Transverse colon (tissue), 4 donors: ENCODE data around the gene ACAD11. TPM values are rescaled to one million over a fixed set of nuclear protein-coding genes. Genes with fewer than 3 reads are reported as not detected.

Source experiments
- DNase-seq: peaks from one replicate; pipeline ENCODE4 v3.0.0-alpha.2; 2019
- H3K27ac ChIP-seq, 4 donors: fragments of 200-600 bp; sonication (generic); 2 replicates each; pipeline ENCODE4 v1.5.1; 2016 to 2018; ENCODE audit warnings: inconsistent platforms in 4 of 4
- H3K27me3 ChIP-seq: fragments of 200-600 bp; sonication (generic); 2 replicates; pipeline ENCODE4 v1.5.1; 2017; ENCODE audit warnings: inconsistent platforms
- H3K36me3 ChIP-seq, 4 donors: fragments of 200-600 bp; sonication (generic); 2 replicates each; pipeline ENCODE4 v1.5.1; 2017 to 2019; ENCODE audit warnings: inconsistent platforms in 4 of 4
- H3K4me1 ChIP-seq, 4 donors: fragments of 200-600 bp; sonication (generic); 2 replicates each; pipeline ENCODE4 v1.5.1; 2017 to 2020; ENCODE audit warnings: inconsistent platforms in 4 of 4
- H3K4me3 ChIP-seq, 4 donors: fragments of 200-600 bp; sonication (generic); 1 replicate in 1 of 4; 2 replicates in 3 of 4; pipeline versions ENCODE4 v1.5.1 to v1.6.1; 2017 to 2019; ENCODE audit warnings: inconsistent platforms in 4 of 4
- H3K9me3 ChIP-seq, 2 donors: fragments of 200-600 bp; sonication (generic); 2 replicates each; pipeline ENCODE4 v1.5.1; 2017 to 2019; ENCODE audit warnings: inconsistent platforms in 2 of 2
- CTCF ChIP-seq, 5 experiments: fragments of 200-600 bp in 3 of 5; fragments of 450-650 bp in 2 of 5; sonication (generic) in 3 of 5; IDR thresholded peaks; 1 replicate in 2 of 5; 2 replicates in 3 of 5; pipeline ENCODE4 v1.5.1; 2016 to 2017; ENCODE audit warnings: antibody characterized with exemption in 5 of 5, inconsistent platforms in 3 of 5, mild to moderate bottlenecking in 2 of 5, moderate library complexity in 1 of 5
- EP300 ChIP-seq: sonication (generic); formaldehyde crosslinking; IDR thresholded peaks from one replicate; pipeline ENCODE4 v1.6.1; 2017; ENCODE audit warnings: antibody characterized with exemption, low read depth
- POLR2A ChIP-seq: fragments of 450-650 bp; IDR thresholded peaks from one replicate; pipeline ENCODE4 v1.6.1; 2016; ENCODE audit warnings: antibody characterized with exemption, mild to moderate bottlenecking, moderate library complexity
- POLR2AphosphoS5 ChIP-seq, 3 donors: sonication (generic); formaldehyde crosslinking; IDR thresholded peaks; one replicate each; pipeline ENCODE4 v1.6.1; 2016; ENCODE audit warnings: antibody characterized with exemption in 3 of 3
- WGBS, 2 donors: methylation state at CpG; one replicate each; pipeline ENCODE4 v1.1.5; 2018; ENCODE audit warnings: low coverage in 1 of 2; 5-methylcytosine and 5-hydroxymethylcytosine counted together
- in situ Hi-C, 4 donors: fragments of 200-750 bp; cut with MboI; loops; one replicate each; pipeline versions ENCODE4 v1.15.0 to v1.15.1; 2017; ENCODE audit warnings: low sequenced_read_pairs in 3 of 4, low pct_ligation_motif_present in 1 of 4, low pct_unique_long_range_greater_than_20kb in 1 of 4
- intact Hi-C: fragments of 100-400 bp; cut with DNase I; formaldehyde crosslinking; loops from one replicate; pipeline ENCODE4 v1.15.1; 2023; ENCODE audit warnings: low total_unique reads
- total RNA-seq, 4 donors: library from RNA; depleted of rRNA; stranded (reverse); fragments of >200 nt; gene quantifications; one replicate each; pipeline ENCODE4 v1.1.0, GENCODE V29; 2016

The ACAD11 gene
- total RNA-seq, 4 donors from 2014 or later: 10.2 to 56.7 (median 20.9) TPM

GRCh38 chr3:132596816-132597433, 62.7 kb downstream of the ACAD11 start, which contains the start of gene ACKR4:
ACKR4 (plus strand) TSS chr3:132597270; CDS start chr3:132600398, 3,128 bp downstream.
- Histone ChIP-seq H3K36me3 (no peaks in the 10 kb centered on the region), H3K4me3 (peak within 1 kb of the TSS in 2 of 4 donors; percentile 16 to 26), H3K4me1 (peaks cover 0 to 13% (median 4%) of the 10 kb centered on the region in 4 donors), H3K27ac (peak within 1 kb of the TSS in 1 of 4 donors; percentile 31), H3K27me3 (no peaks in the 10 kb centered on the region), H3K9me3 (no peaks in the 10 kb centered on the region)
- intact Hi-C loops: no loop called here
- in situ Hi-C loops: no loop called here
- WGBS, 2 donors: 48 to 50% methylated on average over 2 of the region's 2 CpGs
- no peak for TF ChIP-seq CTCF (IDR thresholded peaks at IDR 0.05)
- no peak for TF ChIP-seq POLR2A
- no peak for TF ChIP-seq POLR2AphosphoS5 (IDR thresholded peaks at IDR 0.05)
- TF ChIP-seq EP300: no peak
- DNase-seq: no peak

DNA sequence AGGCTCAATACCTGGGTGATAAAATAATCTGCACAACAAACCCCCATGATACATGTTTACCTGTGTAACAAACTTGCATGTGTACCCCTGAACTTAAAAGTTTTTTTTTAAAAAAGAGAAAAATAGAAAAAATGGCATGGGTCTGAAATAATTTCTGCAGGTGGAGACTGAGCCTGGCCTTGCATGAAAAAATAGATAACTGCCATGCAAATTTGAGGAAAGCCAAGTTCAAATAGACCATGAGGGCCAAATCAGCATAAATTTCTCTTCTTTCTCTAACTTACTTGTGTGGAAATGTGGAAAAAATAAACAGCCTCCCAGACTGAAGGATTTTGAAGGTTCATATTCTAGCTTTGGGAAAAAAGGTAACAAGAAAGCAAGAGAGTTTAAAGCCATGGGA, 63.3 kb downstream of the ACAD11 start:
- Histone ChIP-seq H3K9me3 (no peaks in the 10 kb centered on the region), H3K27me3 (no peaks in the 10 kb centered on the region), H3K4me1 (peaks cover 0 to 13% (median 4%) of the 10 kb centered on the region in 4 donors), H3K27ac (peak overlapping the region in 1 of 4 donors; percentile 31), H3K4me3 (no peak overlapping the region), H3K36me3 (no peaks in the 10 kb centered on the region)
- DNase-seq: no peak
- TF ChIP-seq POLR2AphosphoS5 (IDR thresholded peaks at IDR 0.05): no peak
- no peak for TF ChIP-seq CTCF (IDR thresholded peaks at IDR 0.05)
- TF ChIP-seq POLR2A: no peak
- no peak for TF ChIP-seq EP300
- intact Hi-C loops: no loop called here
- in situ Hi-C loops: no loop called here

DNA sequence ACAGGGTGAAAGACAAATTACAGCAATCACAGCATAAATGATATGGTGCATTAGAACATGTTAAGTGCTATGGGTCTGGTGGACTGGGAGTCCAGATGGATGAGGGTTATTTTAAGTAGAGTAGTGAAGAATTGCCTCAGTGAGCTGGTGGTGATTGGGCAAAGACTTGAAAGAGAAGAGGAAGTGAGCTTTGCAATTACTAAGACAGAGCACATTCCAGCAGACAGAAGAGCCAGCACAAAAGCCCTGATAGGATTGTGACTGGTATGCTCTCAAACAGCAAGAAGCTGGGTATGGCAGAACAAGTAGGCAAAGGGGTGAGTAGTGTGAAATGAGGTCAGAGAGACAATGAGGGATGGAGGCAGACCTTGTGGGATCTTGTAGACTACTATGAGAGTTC, 64.6 kb downstream of the ACAD11 start:
- H3K27me3 ChIP-seq: no peaks in the 10 kb centered on the region
- H3K27ac ChIP-seq: no peak overlapping the region
- H3K4me3 ChIP-seq: no peak overlapping the region
- no peak for DNase-seq
- in situ Hi-C loops (no loop called here), intact Hi-C loops (no loop called here)
- H3K9me3 ChIP-seq: no peaks in the 10 kb centered on the region
- TF ChIP-seq POLR2AphosphoS5 (IDR thresholded peaks at IDR 0.05) (no peak), EP300 (no peak), CTCF (IDR thresholded peaks at IDR 0.05) (no peak), POLR2A (no peak)
- H3K4me1 ChIP-seq: peaks cover 0 to 13% (median 4%) of the 10 kb centered on the region in 4 donors
- H3K36me3 ChIP-seq: no peaks in the 10 kb centered on the region

- H3K27me3 ChIP-seq: no peaks in the 10 kb centered on the region
- in situ Hi-C loops (no loop called here), intact Hi-C loops (no loop called here)
- H3K36me3 ChIP-seq: no peaks in the 10 kb centered on the region
- no peak overlapping the region for H3K27ac ChIP-seq
- H3K9me3 ChIP-seq: no peaks in the 10 kb centered on the region
- peaks cover 0 to 13% (median 4%) of the 10 kb centered on the region in 4 donors for H3K4me1 ChIP-seq
- TF ChIP-seq CTCF (IDR thresholded peaks at IDR 0.05): no peak
- TF ChIP-seq POLR2AphosphoS5 (IDR thresholded peaks at IDR 0.05): no peak
- TF ChIP-seq EP300: no peak
- no peak for TF ChIP-seq POLR2A
- no peak for DNase-seq
- no peak overlapping the region for H3K4me3 ChIP-seq
Measured at GRCh38 chr3:132594498-132594897, 65.1 kb downstream of the ACAD11 start.
